GM12878 (cell line): ENCODE measurements around the gene NEK10. TPM values are rescaled to one million over a fixed set of nuclear protein-coding genes. Genes with fewer than 3 reads are reported as not detected.

Experiments
- ATAC-seq: fragments of 200-7000 bp; cut with Tn5 transposase; 3 replicates; pipeline ENCODE4 v1.9.1; 2020; ENCODE audit warnings: mild to moderate bottlenecking, moderate library complexity
- BruUV-seq: library from RNA; stranded (reverse); fragments of 400-500 nt; replicated peaks from 2 replicates; lab custom pipeline; 2021; lab: Mats Ljungman, UMichigan
- CTCF ChIA-PET: fragments of 300-600 bp; sonication (Branson Sonifier 250); formaldehyde crosslinking; extraction: SDS; loops from one replicate; lab custom pipeline; 2021; ENCODE audit warnings: inconsistent platforms; lab: Yijun Ruan, JAX
- POLR2A ChIA-PET: fragments of 350-600 bp; formaldehyde crosslinking; extraction: SDS; loops from one replicate; lab custom pipeline; 2021; ENCODE audit warnings: inconsistent platforms; lab: Charles Lee
- RAD21 ChIA-PET: fragments of 300-600 bp; sonication (Branson Sonifier 250); formaldehyde crosslinking; loops from one replicate; lab custom pipeline; 2023; ENCODE audit warnings: antibody characterized with exemption; ENCODE audit not compliant: unreplicated experiment; lab: Charles Lee
- SMC1A ChIA-PET: fragments of 300-600 bp; sonication (Branson Sonifier 250); formaldehyde crosslinking; loops from one replicate; lab custom pipeline; 2023; ENCODE audit not compliant: unreplicated experiment, uncharacterized antibody; lab: Charles Lee
- DNase-seq: peaks from one replicate; pipeline ENCODE4 v3.0.0-alpha.2; 2011; ENCODE audit warnings: low read depth, low spot score
- FAIRE-seq: peaks from 3 replicates; lab custom pipeline; 2011; peaks lifted over from hg19 to GRCh38; lab: Jason Lieb, UNC
- H2AFZ ChIP-seq: 2 replicates; pipeline ENCODE4 v1.6.0; 2011; ENCODE audit warnings: low read depth, low read length, control low read depth; ENCODE audit not compliant: control insufficient read depth
- H3K27ac ChIP-seq: 2 replicates; pipeline ENCODE4 v1.5.1; 2011; ENCODE audit warnings: control low read depth; ENCODE audit not compliant: control insufficient read depth, insufficient read depth
- H3K27me3 ChIP-seq, 2 experiments: replicated peaks in 1 of 2; 2 replicates each; pipeline versions ENCODE4 v1.6.0 to v1.6.1; 2011; ENCODE audit warnings: low read length in 1 of 2; ENCODE audit not compliant: control insufficient read depth in 2 of 2, insufficient read depth in 2 of 2
- H3K36me3 ChIP-seq, 2 experiments: 2 replicates each; pipeline ENCODE4 v1.5.1; 2011; ENCODE audit warnings: low read length in 1 of 2; ENCODE audit not compliant: control insufficient read depth in 2 of 2, insufficient read depth in 2 of 2
- H3K4me1 ChIP-seq: 2 replicates; pipeline ENCODE4 v1.6.1; 2011; ENCODE audit warnings: mild to moderate bottlenecking, low read length, moderate library complexity, mixed read lengths; ENCODE audit not compliant: control insufficient read depth, insufficient read depth
- H3K4me2 ChIP-seq: 2 replicates; pipeline ENCODE4 v1.6.0; 2011; ENCODE audit warnings: control low read depth; ENCODE audit not compliant: control insufficient read depth, insufficient read depth
- H3K4me3 ChIP-seq: fragments of 200-600 bp; sonication (generic); 2 replicates; pipeline ENCODE4 v1.5.1; 2016
- H3K79me2 ChIP-seq: 2 replicates; pipeline ENCODE4 v1.6.0; 2011; ENCODE audit warnings: low read length; ENCODE audit not compliant: control insufficient read depth, insufficient read depth
- H3K9ac ChIP-seq: 2 replicates; pipeline ENCODE4 v1.8.0; 2011; ENCODE audit warnings: low read length, control low read depth, mixed read lengths; ENCODE audit not compliant: control insufficient read depth, insufficient read depth
- H3K9me3 ChIP-seq: replicated peaks from 3 replicates; pipeline ENCODE4 v1.5.1; 2011; ENCODE audit warnings: mild to moderate bottlenecking, low read length; ENCODE audit not compliant: control insufficient read depth, insufficient read depth
- H4K20me1 ChIP-seq: 2 replicates; pipeline ENCODE4 v1.6.0; 2011; ENCODE audit not compliant: control insufficient read depth, insufficient read depth
- ATF3 ChIP-seq: IDR thresholded peaks from 2 replicates; pipeline ENCODE4 v1.6.1; 2011; ENCODE audit warnings: low read depth, mild to moderate bottlenecking, low read length, moderate library complexity, borderline replicate concordance; ENCODE audit errors: extremely low read depth
- CBX5 ChIP-seq: sonication (generic); IDR thresholded peaks from 2 replicates; pipeline ENCODE4 v1.6.1; 2016; ENCODE audit warnings: low read depth, moderate library complexity, mild to moderate bottlenecking, inconsistent platforms
- HDAC2 ChIP-seq: fragments of 200-600 bp; sonication (generic); IDR thresholded peaks from 2 replicates; pipeline ENCODE4 v1.6.1; 2017
- HDGF ChIP-seq: fragments of 450-650 bp; IDR thresholded peaks from 2 replicates; pipeline ENCODE4 v1.6.1; 2016; ENCODE audit warnings: antibody characterized with exemption
- MEF2A ChIP-seq: IDR thresholded peaks from 2 replicates; pipeline ENCODE4 v1.6.1; 2011; ENCODE audit warnings: low read depth, mild to moderate bottlenecking, low read length, moderate library complexity; ENCODE audit not compliant: insufficient read depth
- MEF2B ChIP-seq: fragments of 450-650 bp; IDR thresholded peaks from 2 replicates; pipeline ENCODE4 v1.6.1; 2018; ENCODE audit warnings: mild to moderate bottlenecking, moderate library complexity; ENCODE audit not compliant: partially characterized antibody, poor library complexity, severe bottlenecking
- NBN ChIP-seq: fragments of 450-650 bp; IDR thresholded peaks from 2 replicates; pipeline ENCODE4 v1.6.1; 2016
- NFXL1 ChIP-seq: fragments of 450-650 bp; IDR thresholded peaks from 2 replicates; pipeline ENCODE4 v1.6.1; 2017; ENCODE audit warnings: antibody characterized with exemption, mild to moderate bottlenecking, borderline replicate concordance
- NR2C1 ChIP-seq: fragments of 450-650 bp; IDR thresholded peaks from 2 replicates; pipeline ENCODE4 v1.6.1; 2017; ENCODE audit warnings: antibody characterized with exemption, mild to moderate bottlenecking, moderate library complexity
- PAX5 ChIP-seq: IDR thresholded peaks from 2 replicates; pipeline ENCODE4 v1.6.1; 2011; ENCODE audit warnings: low read depth, low read length, borderline replicate concordance
- RAD51 ChIP-seq: fragments of 450-650 bp; IDR thresholded peaks from 2 replicates; pipeline ENCODE4 v1.6.1; 2016; ENCODE audit warnings: moderate library complexity, mild to moderate bottlenecking, inconsistent platforms
- RB1 ChIP-seq: fragments of 450-650 bp; formaldehyde crosslinking; IDR thresholded peaks from 2 replicates; pipeline ENCODE4 v1.6.1; 2017; ENCODE audit warnings: mild to moderate bottlenecking, borderline replicate concordance
- RELA ChIP-seq: fragments of 450-650 bp; IDR thresholded peaks from 2 replicates; pipeline ENCODE4 v1.8.0; 2014; ENCODE audit warnings: borderline replicate concordance; ENCODE audit not compliant: partially characterized antibody
- SPI1 ChIP-seq: IDR thresholded peaks from 2 replicates; pipeline ENCODE4 v1.6.1; 2011; ENCODE audit warnings: low read depth, mild to moderate bottlenecking, low read length, moderate library complexity, borderline replicate concordance; ENCODE audit not compliant: insufficient read depth
- SRF ChIP-seq, 2 experiments: IDR thresholded peaks; 2 replicates each; pipeline ENCODE4 v1.6.1; 2011; ENCODE audit warnings: low read depth in 2 of 2, low read length in 2 of 2, mild to moderate bottlenecking in 1 of 2, moderate library complexity in 1 of 2
- TAF1 ChIP-seq: IDR thresholded peaks from 2 replicates; pipeline ENCODE4 v1.6.1; 2011; ENCODE audit warnings: mild to moderate bottlenecking, low read depth, low read length, borderline replicate concordance
- TBL1XR1 ChIP-seq: IDR thresholded peaks from 2 replicates; pipeline ENCODE4 v1.6.1; 2012; ENCODE audit warnings: low read depth, low read length, improper control_type of control experiment
- TCF7 ChIP-seq: IDR thresholded peaks from 2 replicates; pipeline ENCODE4 v1.6.1; 2014; ENCODE audit warnings: antibody characterized with exemption, borderline replicate concordance
- ZSCAN29 ChIP-seq: fragments of 450-650 bp; IDR thresholded peaks from 2 replicates; pipeline ENCODE4 v1.6.1; 2017; ENCODE audit warnings: mild to moderate bottlenecking, moderate library complexity
- WGBS: methylation state at CpG from one replicate; pipeline ENCODE4 v1.1.6; 2016; ENCODE audit warnings: low lambda C conversion rate; ENCODE audit not compliant: insufficient replicate concordance, insufficient coverage; ENCODE audit errors: missing lambda C conversion rate; 5-methylcytosine and 5-hydroxymethylcytosine counted together
- in situ Hi-C: fragments of 300-500 bp; cut with MboI; formaldehyde crosslinking; loops from 9 replicates; pipeline ENCODE4 v1.14.3; 2018; ENCODE audit warnings: mixed read lengths
- intact Hi-C: fragments of 100-400 bp; cut with micrococcal nuclease; formaldehyde crosslinking; loops from one replicate; pipeline ENCODE4 v1.14.2; 2022; ENCODE audit not compliant: unreplicated experiment
- polyA plus RNA-seq, 11 experiments: library from polyadenylated mRNA; depleted of rRNA in 4 of 11; unstranded in 6 of 11; stranded (reverse) in 5 of 11; fragments of >200 nt; fragmentation: Nextera tagmentation in 4 of 11; fragmentation: Illumina TruSeq in 1 of 11; extraction: Ambion mirVana in 4 of 11; extraction: Trizol in 1 of 11; gene quantifications; 1 replicate in 1 of 11; 2 replicates in 10 of 11; pipeline versions ENCODE4 v1.2.1 to v1.2.3, GENCODE V29; 2011 to 2016; ENCODE audit warnings: inconsistent platforms in 2 of 11, missing spikeins in 2 of 11, low read depth in 1 of 11
- total RNA-seq, 4 experiments: library from RNA; depleted of rRNA in 3 of 4; stranded (reverse); fragments of >200 nt in 3 of 4; fragmentation: Illumina TruSeq in 1 of 4; extraction: Trizol in 1 of 4; gene quantifications; 2 replicates each; pipeline versions ENCODE4 v1.2.1 to v1.2.3, GENCODE V29; 2013 to 2021
- TF ChIP-seq, protein P1 (sequence below): fragments of 450-650 bp; IDR thresholded peaks from 2 replicates; pipeline ENCODE4 v1.6.1; 2017; ENCODE audit warnings: mild to moderate bottlenecking, low read depth, inconsistent platforms; ENCODE audit not compliant: poor library complexity, severe bottlenecking
- TF ChIP-seq, protein P2 (sequence below): IDR thresholded peaks from 2 replicates; pipeline ENCODE4 v1.6.1; 2011; ENCODE audit warnings: mild to moderate bottlenecking, low read depth, low read length, moderate library complexity; ENCODE audit not compliant: insufficient replicate concordance

NEK10 gene
- total and polyA plus RNA-seq, 10 of the 15 experiments (the other 5 are each of a cell fraction or from before 2014, with no cell fraction given), result 0.06 to 0.40 (median 0.16) TPM; not detected in 2

DNA sequence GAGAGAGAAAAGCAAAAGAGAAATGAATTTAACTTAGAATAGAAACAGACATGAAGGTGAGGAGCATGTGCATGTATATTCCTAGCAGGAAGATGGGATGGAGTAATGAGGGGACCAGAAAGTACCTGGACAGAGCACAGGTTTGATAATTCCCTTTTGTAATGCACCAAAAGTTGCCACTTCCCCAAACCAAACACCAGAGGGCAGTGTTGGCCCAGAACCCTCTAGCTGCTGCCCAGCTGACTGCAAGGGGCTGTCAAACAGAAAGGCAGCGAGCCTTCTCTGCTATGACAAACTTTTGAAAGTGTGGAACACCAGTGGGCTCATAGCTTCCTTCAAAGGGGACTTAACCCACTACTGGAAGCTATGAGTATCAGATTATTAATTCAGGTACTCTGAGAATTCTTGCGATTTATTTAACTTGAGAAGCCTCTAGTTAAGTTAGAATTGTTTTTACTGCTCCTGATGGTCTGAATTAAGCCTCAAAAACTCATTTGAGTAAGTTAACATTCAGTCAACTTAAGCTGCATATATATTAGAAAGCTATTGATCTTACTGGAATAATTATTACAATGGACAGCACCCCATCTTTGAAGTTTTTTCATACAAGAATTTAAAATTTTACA, 234.9 kb downstream of the NEK10 start (continued):
- TF ChIP-seq HDAC2 (no peak), HDGF (no peak), SPI1 (peak; percentile 21; the same call in 1 of the 2 replicates)

DNA sequence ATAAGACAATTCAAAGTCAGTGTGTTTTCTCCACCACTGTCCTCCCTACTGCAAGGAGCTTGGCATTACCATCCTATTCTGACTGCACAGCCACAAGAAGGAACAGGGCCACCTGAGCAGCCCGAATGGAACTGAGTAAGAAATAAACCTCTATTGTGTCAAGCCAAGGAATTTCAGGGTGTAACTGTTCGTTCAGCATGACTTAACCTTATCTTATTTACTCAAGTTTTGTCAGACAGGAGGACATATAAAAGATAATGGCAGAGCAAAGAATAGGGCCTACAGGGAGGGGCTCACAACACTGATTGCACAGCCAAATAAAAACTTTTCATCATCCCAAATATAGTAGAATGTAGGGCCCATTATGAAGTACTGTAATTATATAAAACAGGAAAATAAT, 236.1 kb downstream of the NEK10 start:
- no peak for DNase-seq
- H3K36me3 ChIP-seq, result no peaks in the 10 kb centered on the region
- no peak overlapping the region for H3K9ac ChIP-seq
- H3K4me3 ChIP-seq, result no peak overlapping the region
- no TSS peak for BruUV-seq
- no peaks in the 10 kb centered on the region for H3K79me2 ChIP-seq
- no peak overlapping the region for H2AFZ ChIP-seq
- no peak overlapping the region for H3K4me2 ChIP-seq
- H4K20me1 ChIP-seq, result no peaks in the 10 kb centered on the region
- FAIRE-seq, result no peak
- RAD21 ChIA-PET, result no interaction called here
- POLR2A ChIA-PET, result no interaction called here
- H3K9me3 ChIP-seq, result no peaks in the 10 kb centered on the region
- SMC1A ChIA-PET, result interaction anchor here (0.7 to 1.2 kb wide), 2 partner anchors 121 to 123 kb away, joined by 3 read pairs; no protein-coding TSS in a partner anchor
- H3K4me1 ChIP-seq, result no peaks in the 10 kb centered on the region
- no peak overlapping the region for H3K27ac ChIP-seq
- intact Hi-C loops (loop anchor here (5.0 kb wide), 1 partner anchor 334 kb away; no protein-coding TSS in a partner anchor), in situ Hi-C loops (loop anchor here (25.0 kb wide), 2 partner anchors 529 to 1204 kb away; partner anchors contain the start of genes AZI2 and ZCWPW2)
- H3K27me3 ChIP-seq, result no peaks in the 10 kb centered on the region
- CTCF ChIA-PET, result interaction anchor here (1.3 to 3.5 kb wide), 3 partner anchors 13 to 145 kb away, joined by 3 to 67 read pairs (median 13); no protein-coding TSS in a partner anchor
- no peak for ATAC-seq
- WGBS, result 2% methylated on average over 2 of the region's 2 CpGs
- TF ChIP-seq SRF (IDR thresholded peaks at IDR 0.05; ENCODE audit: low read depth in 2 of 2, low read length in 2 of 2), result no peak
- TF ChIP-seq ZSCAN29, result no peak
- TF ChIP-seq HDAC2, result no peak
- no peak for TF ChIP-seq MEF2A
- TF ChIP-seq TBL1XR1, result no peak
- TF ChIP-seq PAX5, result no peak
- TF ChIP-seq, protein P1, sequence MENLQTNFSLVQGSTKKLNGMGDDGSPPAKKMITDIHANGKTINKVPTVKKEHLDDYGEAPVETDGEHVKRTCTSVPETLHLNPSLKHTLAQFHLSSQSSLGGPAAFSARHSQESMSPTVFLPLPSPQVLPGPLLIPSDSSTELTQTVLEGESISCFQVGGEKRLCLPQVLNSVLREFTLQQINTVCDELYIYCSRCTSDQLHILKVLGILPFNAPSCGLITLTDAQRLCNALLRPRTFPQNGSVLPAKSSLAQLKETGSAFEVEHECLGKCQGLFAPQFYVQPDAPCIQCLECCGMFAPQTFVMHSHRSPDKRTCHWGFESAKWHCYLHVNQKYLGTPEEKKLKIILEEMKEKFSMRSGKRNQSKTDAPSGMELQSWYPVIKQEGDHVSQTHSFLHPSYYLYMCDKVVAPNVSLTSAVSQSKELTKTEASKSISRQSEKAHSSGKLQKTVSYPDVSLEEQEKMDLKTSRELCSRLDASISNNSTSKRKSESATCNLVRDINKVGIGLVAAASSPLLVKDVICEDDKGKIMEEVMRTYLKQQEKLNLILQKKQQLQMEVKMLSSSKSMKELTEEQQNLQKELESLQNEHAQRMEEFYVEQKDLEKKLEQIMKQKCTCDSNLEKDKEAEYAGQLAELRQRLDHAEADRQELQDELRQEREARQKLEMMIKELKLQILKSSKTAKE, result no peak
- no peak for TF ChIP-seq NFXL1
- TF ChIP-seq ATF3, result no peak
- TF ChIP-seq TCF7, result no peak
- TF ChIP-seq NR2C1, result no peak
- no peak for TF ChIP-seq TAF1
- no peak for TF ChIP-seq CBX5
- no peak for TF ChIP-seq RELA
- TF ChIP-seq RAD51, result no peak
- TF ChIP-seq, protein P2, sequence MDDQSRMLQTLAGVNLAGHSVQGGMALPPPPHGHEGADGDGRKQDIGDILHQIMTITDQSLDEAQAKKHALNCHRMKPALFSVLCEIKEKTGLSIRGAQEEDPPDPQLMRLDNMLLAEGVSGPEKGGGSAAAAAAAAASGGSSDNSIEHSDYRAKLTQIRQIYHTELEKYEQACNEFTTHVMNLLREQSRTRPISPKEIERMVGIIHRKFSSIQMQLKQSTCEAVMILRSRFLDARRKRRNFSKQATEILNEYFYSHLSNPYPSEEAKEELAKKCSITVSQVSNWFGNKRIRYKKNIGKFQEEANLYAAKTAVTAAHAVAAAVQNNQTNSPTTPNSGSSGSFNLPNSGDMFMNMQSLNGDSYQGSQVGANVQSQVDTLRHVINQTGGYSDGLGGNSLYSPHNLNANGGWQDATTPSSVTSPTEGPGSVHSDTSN, result no peak
- TF ChIP-seq NBN, result no peak
- no peak for TF ChIP-seq MEF2B
- TF ChIP-seq RB1, result no peak
